Fibroblast of lung (primary cell): ENCODE measurements around the gene FAM110D. TPM values are rescaled to one million over a fixed set of nuclear protein-coding genes. Genes with fewer than 3 reads are reported as not detected.

Source experiments
- DNase-seq, 2 donors: peaks; one replicate each; pipeline versions ENCODE4 v3.0.0 to v3.0.0-alpha.2; 2010; ENCODE audit warnings: low read depth in 2 of 2
- H2AFZ ChIP-seq: 2 replicates; pipeline ENCODE4 v1.5.1; 2012; ENCODE audit warnings: low read length, control low read depth, inconsistent platforms
- H3K27ac ChIP-seq: 2 replicates; pipeline ENCODE4 v1.5.1; 2011; ENCODE audit warnings: low read length, control low read depth; ENCODE audit not compliant: insufficient read depth
- H3K27me3 ChIP-seq: 2 replicates; pipeline ENCODE4 v1.5.1; 2011; ENCODE audit warnings: mild to moderate bottlenecking, low read length; ENCODE audit not compliant: control insufficient read depth, insufficient read depth
- H3K36me3 ChIP-seq: 2 replicates; pipeline ENCODE4 v1.5.1; 2011; ENCODE audit warnings: low read length; ENCODE audit not compliant: control insufficient read depth, insufficient read depth
- H3K4me1 ChIP-seq: 2 replicates; pipeline ENCODE4 v1.5.1; 2011; ENCODE audit warnings: low read length; ENCODE audit not compliant: control insufficient read depth, insufficient read depth; ENCODE audit errors: extremely low read depth
- H3K4me2 ChIP-seq: 2 replicates; pipeline ENCODE4 v1.5.1; 2011; ENCODE audit warnings: low read length, control low read depth; ENCODE audit not compliant: insufficient read depth; ENCODE audit errors: extremely low read depth
- H3K4me3 ChIP-seq, 4 experiments: fragments of 200-600 bp in 1 of 4; sonication (generic) in 1 of 4; replicated peaks in 1 of 4; 2 replicates each; pipeline ENCODE4 v1.5.1; 2011 to 2016; ENCODE audit warnings: low read length in 4 of 4, low read depth in 3 of 4, mild to moderate bottlenecking in 3 of 4, control low read depth in 2 of 4, inconsistent platforms in 1 of 4, mixed read lengths in 1 of 4; ENCODE audit not compliant: insufficient read depth in 1 of 4; ENCODE audit errors: control extremely low read depth in 1 of 4
- H3K79me2 ChIP-seq: 2 replicates; pipeline ENCODE4 v1.5.1; 2012; ENCODE audit warnings: mild to moderate bottlenecking, low read length, inconsistent platforms; ENCODE audit not compliant: control insufficient read depth, insufficient read depth
- H3K9ac ChIP-seq: 2 replicates; pipeline ENCODE4 v1.5.1; 2011; ENCODE audit warnings: mild to moderate bottlenecking, low read length, control low read depth; ENCODE audit not compliant: insufficient read depth
- H3K9me3 ChIP-seq: 2 replicates; pipeline ENCODE4 v1.5.1; 2012; ENCODE audit warnings: low read depth, low read length; ENCODE audit not compliant: control insufficient read depth, insufficient read depth
- H4K20me1 ChIP-seq: 2 replicates; pipeline ENCODE4 v1.5.1; 2011; ENCODE audit warnings: low read length; ENCODE audit not compliant: control insufficient read depth, insufficient read depth; ENCODE audit errors: extremely low read depth
- CTCF ChIP-seq, 2 donors: IDR thresholded peaks in 1 of 2; conservative IDR thresholded peaks in 1 of 2; 1 replicate in 1 of 2; 2 replicates in 1 of 2; pipeline ENCODE4 v1.5.1; 2011 to 2012; ENCODE audit warnings: low read length in 2 of 2, control low read depth in 1 of 2, inconsistent platforms in 1 of 2, low read depth in 1 of 2, mild to moderate bottlenecking in 1 of 2
- EZH2 ChIP-seq: IDR thresholded peaks from 2 replicates; pipeline ENCODE4 v1.5.1; 2012; ENCODE audit warnings: low read length, control low read depth, mild to moderate bottlenecking; ENCODE audit errors: missing control alignments
- polyA plus RNA-seq, 2 donors: library from polyadenylated mRNA; depleted of rRNA in 1 of 2; stranded (reverse) in 1 of 2; unstranded in 1 of 2; fragments of >200 nt; gene quantifications; 2 replicates each; pipeline ENCODE4 v1.2.1, GENCODE V29; 2011 to 2012; ENCODE audit warnings: missing spikeins in 1 of 2
- total RNA-seq: library from RNA; depleted of rRNA; stranded (reverse); fragments of >200 nt; gene quantifications from 2 replicates; pipeline ENCODE4 v1.2.1, GENCODE V29; 2014

The FAM110D gene
- total and polyA plus RNA-seq, 2 donors (not counting 1 experiment from before 2014, with no cell fraction given): not detected

GRCh38 chr1:26162220-26162709 is 3.4 kb downstream of the FAM110D start:
- no peak for TF ChIP-seq CTCF (conservative IDR thresholded peaks at IDR 0.05 in 1 of 2, IDR thresholded peaks at IDR 0.05 in 1 of 2; ENCODE audit: low read depth in 1 of 2, low read length in 2 of 2)
- TF ChIP-seq EZH2: no peak
- H3K9ac ChIP-seq: no peak overlapping the region
- peak overlapping the region; percentile 80 for H3K4me2 ChIP-seq
- H3K4me1 ChIP-seq: peaks cover 2% of the 10 kb centered on the region
- peak overlapping the region; percentile 34 for H2AFZ ChIP-seq
- no peaks in the 10 kb centered on the region for H3K79me2 ChIP-seq
- no peaks in the 10 kb centered on the region for H4K20me1 ChIP-seq
- peaks cover 3% of the 10 kb centered on the region for H3K27me3 ChIP-seq
- no peaks in the 10 kb centered on the region for H3K9me3 ChIP-seq
- H3K27ac ChIP-seq: no peak overlapping the region
- H3K36me3 ChIP-seq: no peaks in the 10 kb centered on the region
- H3K4me3 ChIP-seq: peak overlapping the region in 3 of 4 experiments; percentile 5 to 45 (median 7)
- DNase-seq: no peak

- H3K36me3 ChIP-seq: no peaks in the 10 kb centered on the region
- no peak overlapping the region for H3K27ac ChIP-seq
- H3K79me2 ChIP-seq: no peaks in the 10 kb centered on the region
- H2AFZ ChIP-seq: no peak overlapping the region
- DNase-seq: no peak
- no peak overlapping the region for H3K9ac ChIP-seq
- no peaks in the 10 kb centered on the region for H3K27me3 ChIP-seq
- TF ChIP-seq CTCF (conservative IDR thresholded peaks at IDR 0.05 in 1 of 2, IDR thresholded peaks at IDR 0.05 in 1 of 2; ENCODE audit: low read depth in 1 of 2, low read length in 2 of 2) (no peak), EZH2 (no peak)
- peak overlapping the region in 1 of 4 experiments; percentile 36 for H3K4me3 ChIP-seq
- peaks cover 2% of the 10 kb centered on the region for H3K4me1 ChIP-seq
- no peaks in the 10 kb centered on the region for H3K9me3 ChIP-seq
- H4K20me1 ChIP-seq: no peaks in the 10 kb centered on the region
- H3K4me2 ChIP-seq: peak overlapping the region; percentile 58
Observed at GRCh38 chr1:26163684-26164035, 4.8 kb downstream of the FAM110D start.

- H3K79me2 ChIP-seq: no peaks in the 10 kb centered on the region
- no peak for DNase-seq
- no peaks in the 10 kb centered on the region for H3K9me3 ChIP-seq
- H3K9ac ChIP-seq: no peak overlapping the region
- no peaks in the 10 kb centered on the region for H3K27me3 ChIP-seq
- no peaks in the 10 kb centered on the region for H4K20me1 ChIP-seq
- H3K36me3 ChIP-seq: no peaks in the 10 kb centered on the region
- no peak overlapping the region for H3K27ac ChIP-seq
- H3K4me1 ChIP-seq: peaks cover 2% of the 10 kb centered on the region
- H3K4me3 ChIP-seq: peak overlapping the region in 3 of 4 experiments; percentile 8 to 36 (median 19)
- TF ChIP-seq CTCF (conservative IDR thresholded peaks at IDR 0.05 in 1 of 2, IDR thresholded peaks at IDR 0.05 in 1 of 2; ENCODE audit: low read depth in 1 of 2, low read length in 2 of 2): peak; percentile 24
- TF ChIP-seq EZH2: peak; percentile 20
- H3K4me2 ChIP-seq: peak overlapping the region; percentile 58
- H2AFZ ChIP-seq: no peak overlapping the region
Observed at GRCh38 chr1:26164036-26164860, 5.4 kb downstream of the FAM110D start.
